Measurements from ENCODE around the gene AXL. TPM values are rescaled to one million over a fixed set of nuclear protein-coding genes. Genes with fewer than 3 reads are reported as not detected.
"Not testable (repeated sequence)": the region's sequence is repeated elsewhere in the genome, so short reads cannot be mapped to it uniquely, and the experiment has no call there.

AXL gene
- total RNA-seq, 4 donors from 2014 or later: 22.3 to 86.5 (median 60.6) TPM

DNA sequence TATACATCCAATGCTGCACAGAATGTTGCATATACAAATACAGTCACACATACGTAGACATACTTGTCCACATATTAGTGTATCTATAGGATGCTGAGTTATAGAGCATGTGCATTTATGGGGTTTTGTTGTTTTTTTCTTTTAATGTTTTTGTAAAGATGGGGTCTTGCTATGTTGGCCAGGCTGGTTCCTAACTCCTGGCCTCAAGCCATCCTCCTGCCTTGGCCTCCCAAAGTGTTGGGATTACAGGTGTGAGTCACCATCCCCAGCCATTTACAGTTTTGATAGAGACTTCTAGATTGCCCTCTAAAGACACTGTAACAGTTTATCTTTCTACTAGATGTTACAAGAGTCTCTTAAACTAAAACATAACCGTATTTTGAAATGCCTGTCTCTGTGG is 59.5 kb downstream of the AXL start:
- TF ChIP-seq CTCF (IDR thresholded peaks at IDR 0.05): no peak
- Histone ChIP-seq H3K4me1 (no peaks in the 10 kb centered on the region), H3K27ac (no peak overlapping the region), H3K4me3 (no peak overlapping the region), H3K36me3 (no peaks in the 10 kb centered on the region), H3K27me3 (no peaks in the 10 kb centered on the region), H3K9me3 (no peaks in the 10 kb centered on the region)
- intact Hi-C loops (cut with DNase I; ENCODE audit: low total_unique reads): no loop called here
- DNase-seq: no peak

- Histone ChIP-seq H3K9me3 (no peaks in the 10 kb centered on the region), H3K4me1 (no peaks in the 10 kb centered on the region), H3K27me3 (no peaks in the 10 kb centered on the region), H3K27ac (no peak overlapping the region), H3K36me3 (no peaks in the 10 kb centered on the region), H3K4me3 (no peak overlapping the region)
- no peak for DNase-seq
- intact Hi-C loops (cut with DNase I; ENCODE audit: low total_unique reads): no loop called here
- TF ChIP-seq CTCF (IDR thresholded peaks at IDR 0.05): no peak
Observed at GRCh38 chr19:41288673-41289530, 69.9 kb downstream of the AXL start.

DNA sequence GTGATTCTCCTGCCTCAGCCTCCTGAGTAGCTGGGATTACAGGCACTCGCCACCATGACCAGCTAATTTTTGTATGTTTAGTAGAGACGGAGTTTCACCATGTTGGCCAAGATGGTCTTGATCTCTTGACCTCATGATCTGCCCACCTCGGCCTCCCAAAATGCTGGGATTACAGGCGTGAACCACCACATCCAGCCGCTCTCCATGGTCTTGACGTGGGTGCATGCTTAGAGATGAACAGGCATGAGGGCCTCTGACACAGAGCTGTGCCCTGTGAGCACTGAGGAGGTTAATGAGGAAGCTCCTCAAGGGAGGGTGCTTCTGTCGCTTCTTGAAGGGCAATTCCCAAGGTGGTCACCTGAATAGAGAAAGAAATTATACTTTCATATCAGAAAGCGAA is 70.8 kb downstream of the AXL start:
- H3K9me3 ChIP-seq; H3K27me3 ChIP-seq; H3K36me3 ChIP-seq; H3K4me1 ChIP-seq; H3K27ac ChIP-seq; intact Hi-C loops (cut with DNase I; ENCODE audit: low total_unique reads); DNase-seq; H3K4me3 ChIP-seq: not testable (repeated sequence)

GRCh38 chr19:41294393-41294792 is 75.4 kb downstream of the AXL start:
- Histone ChIP-seq H3K36me3 (no peaks in the 10 kb centered on the region), H3K4me3 (no peak overlapping the region), H3K9me3 (no peaks in the 10 kb centered on the region), H3K4me1 (peaks cover 0 to 13% of the 10 kb centered on the region in 2 donors), H3K27me3 (no peaks in the 10 kb centered on the region), H3K27ac (no peak overlapping the region)
- no peak for DNase-seq
- intact Hi-C loops (cut with DNase I; ENCODE audit: low total_unique reads): no loop called here
- no peak for TF ChIP-seq POLR2A (IDR thresholded peaks at IDR 0.05)
- TF ChIP-seq CTCF (IDR thresholded peaks at IDR 0.05): no peak

- intact Hi-C loops (cut with DNase I; ENCODE audit: low total_unique reads): no loop called here
- Histone ChIP-seq H3K4me1 (peaks cover 0 to 22% of the 10 kb centered on the region in 2 donors), H3K4me3 (no peak overlapping the region), H3K27me3 (no peaks in the 10 kb centered on the region), H3K27ac (no peak overlapping the region), H3K36me3 (no peaks in the 10 kb centered on the region), H3K9me3 (no peaks in the 10 kb centered on the region)
- TF ChIP-seq POLR2A (IDR thresholded peaks at IDR 0.05) (no peak), CTCF (IDR thresholded peaks at IDR 0.05) (no peak)
- DNase-seq: no peak
Observed at GRCh38 chr19:41295499-41295898, 76.5 kb downstream of the AXL start.

Data from uterus (tissue), 4 donors.